HG03095 (cell line): ENCODE data around the gene MPI.
A peak's percentile ranks its signal among the peaks of the same experiment; 100 is the strongest.
"Not testable (repeated sequence)": the region's sequence is repeated elsewhere in the genome, so short reads cannot be mapped to it uniquely, and the experiment has no call there.

ENCODE experiments used
- ATAC-seq: cut with Tn5 transposase; IDR thresholded peaks from one replicate; pipeline ENCODE4 v1.9.1; 2021; ENCODE audit warnings: moderate library complexity; ENCODE audit not compliant: unreplicated experiment

MPI gene

DNA sequence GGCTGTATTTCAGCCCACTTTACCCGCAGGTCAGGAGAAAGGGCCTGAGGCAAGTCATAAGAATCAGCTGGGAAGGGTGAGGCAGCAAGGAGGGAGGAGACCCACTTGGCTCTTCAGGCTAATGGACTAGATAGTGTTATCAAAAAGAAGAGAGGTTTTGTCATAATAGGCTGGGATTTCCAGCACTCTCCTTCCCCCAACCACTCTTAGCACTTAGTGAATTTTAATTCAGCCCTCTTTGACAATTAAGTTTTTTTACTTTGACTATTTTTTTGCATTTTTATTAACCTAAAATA, 771 bp downstream of the MPI start:
- ATAC-seq: no peak

DNA sequence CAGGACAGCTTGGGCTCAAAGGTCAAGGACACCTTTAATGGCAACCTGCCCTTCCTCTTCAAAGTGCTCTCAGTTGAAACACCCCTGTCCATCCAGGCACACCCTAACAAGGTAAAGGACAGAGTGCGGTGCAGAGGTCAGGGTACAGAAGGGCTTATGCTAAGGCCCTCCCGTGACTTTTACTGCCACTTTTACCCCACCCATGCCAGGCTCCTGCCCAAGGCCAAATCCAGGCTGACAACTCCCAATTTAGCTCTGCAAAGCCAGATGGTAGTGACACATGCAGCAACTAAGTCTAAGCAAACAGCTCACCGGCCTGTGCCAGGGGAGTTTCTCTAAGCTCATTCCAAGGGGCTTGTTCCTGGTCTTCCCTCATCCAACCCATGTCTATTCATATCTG, 1.6 kb downstream of the MPI start:
- no peak for ATAC-seq

DNA sequence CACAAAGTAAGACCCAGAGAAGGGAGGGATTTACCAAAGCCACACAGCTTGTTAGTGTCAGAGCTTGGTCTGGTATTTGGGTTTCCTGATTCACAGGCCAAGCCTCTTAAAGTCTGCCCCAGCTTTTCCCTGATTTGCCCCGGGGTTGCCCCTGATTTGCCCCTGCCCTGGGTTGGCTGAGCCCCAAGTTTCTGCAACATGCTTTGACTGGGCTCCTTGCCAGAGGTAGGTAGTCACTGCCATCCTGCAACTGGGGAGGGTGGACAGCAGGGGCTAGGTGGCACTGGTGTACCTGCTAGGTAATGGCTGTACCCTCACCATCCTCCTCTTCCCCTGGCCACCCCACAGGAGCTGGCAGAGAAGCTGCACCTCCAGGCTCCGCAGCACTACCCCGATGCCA, 2.5 kb downstream of the MPI start:
- no peak for ATAC-seq

DNA sequence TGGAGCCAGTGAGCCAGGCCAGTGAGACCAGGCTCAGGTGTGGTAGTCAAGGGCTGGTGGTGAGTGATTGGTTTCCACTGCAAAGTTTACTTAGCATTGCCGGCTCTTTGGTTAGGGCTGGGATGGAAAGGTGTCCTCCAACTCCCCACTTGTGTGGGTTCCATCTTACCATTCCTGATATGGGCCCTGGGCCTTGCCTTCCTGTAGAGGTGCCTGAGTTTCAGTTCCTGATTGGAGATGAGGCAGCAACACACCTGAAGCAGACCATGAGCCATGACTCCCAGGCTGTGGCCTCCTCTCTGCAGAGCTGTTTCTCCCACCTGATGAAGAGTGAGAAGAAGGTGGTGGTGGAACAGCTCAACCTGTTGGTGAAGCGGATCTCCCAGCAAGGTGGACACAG, 3.1 kb downstream of the MPI start:
- no peak for ATAC-seq

DNA sequence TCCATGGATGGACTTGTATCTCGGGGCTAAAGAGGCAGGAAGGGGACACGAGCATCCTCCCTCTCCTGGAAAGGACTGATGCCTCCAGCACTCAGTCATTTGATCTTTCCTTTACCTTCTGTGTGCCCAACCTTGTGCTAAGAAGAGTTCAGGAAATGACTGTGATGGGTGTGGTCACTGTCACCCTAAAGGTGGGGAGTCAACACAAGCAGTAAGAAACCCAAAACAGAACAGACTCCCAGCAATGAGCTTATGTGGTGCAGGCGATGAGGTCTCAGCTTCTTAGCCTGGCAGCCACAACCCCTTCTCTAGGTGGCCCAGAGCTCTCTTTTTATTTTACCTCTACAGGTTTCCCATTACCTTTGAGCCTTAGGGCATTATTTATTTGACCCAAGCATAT, 3.8 kb downstream of the MPI start:
- ATAC-seq: no peak

DNA sequence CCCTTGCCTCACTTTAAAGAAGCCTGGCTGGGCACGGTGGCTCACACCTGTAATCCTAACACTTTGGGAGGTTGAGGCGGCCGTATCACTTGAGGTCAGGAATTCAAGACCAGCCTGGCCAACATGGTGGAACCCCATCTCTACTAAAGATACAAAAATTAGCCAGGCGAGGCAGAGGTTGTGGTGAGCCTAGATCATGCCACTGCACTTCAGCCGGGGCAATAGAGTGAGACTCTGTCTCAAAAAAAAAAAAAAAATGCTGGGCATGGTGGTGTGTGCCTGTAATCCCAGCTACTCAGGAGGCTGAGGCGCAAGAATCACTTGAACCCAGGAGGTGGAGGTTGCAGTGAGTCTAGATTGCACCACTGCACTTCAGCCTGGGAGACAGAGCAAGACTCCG, 4.5 kb downstream of the MPI start:
- not testable (repeated sequence) for ATAC-seq

DNA sequence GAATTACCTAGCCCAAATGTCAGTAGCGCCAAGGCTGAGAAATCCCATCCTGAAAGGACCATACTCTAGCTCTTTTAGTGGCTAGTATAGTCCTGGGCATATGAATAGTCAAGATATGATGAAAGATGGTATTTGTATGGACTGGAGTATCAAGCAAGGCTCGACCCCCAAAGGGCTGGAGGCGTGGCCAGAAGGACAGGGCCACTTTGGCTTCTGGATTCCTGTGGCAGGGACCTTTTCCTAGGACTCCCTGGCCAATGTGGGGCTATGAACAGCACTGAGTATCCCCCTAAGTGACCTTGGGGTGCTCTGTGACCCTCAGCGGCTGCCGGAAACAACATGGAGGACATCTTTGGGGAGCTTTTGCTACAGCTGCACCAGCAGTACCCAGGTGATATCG, 6.0 kb downstream of the MPI start:
- no peak for ATAC-seq

DNA sequence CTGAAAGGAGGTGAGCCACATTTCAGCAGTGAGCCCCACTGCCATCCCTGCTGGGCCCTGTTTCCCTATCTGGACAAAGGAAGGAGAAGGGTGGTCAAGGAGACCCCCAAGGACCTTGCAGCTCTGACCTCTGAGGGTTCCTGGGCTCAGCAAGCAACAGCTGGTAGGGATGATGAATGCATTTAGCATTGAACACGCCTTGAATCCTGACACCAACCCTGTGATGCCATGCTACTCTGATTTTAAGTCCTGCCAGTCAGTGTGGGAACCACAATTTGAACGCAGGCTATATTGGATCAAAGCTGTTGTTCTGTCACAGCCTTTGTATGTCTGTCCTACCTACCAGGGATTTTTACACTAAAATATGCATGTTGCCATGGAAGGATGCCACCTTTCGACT, 6.5 kb downstream of the MPI start:
- ATAC-seq: no peak

DNA sequence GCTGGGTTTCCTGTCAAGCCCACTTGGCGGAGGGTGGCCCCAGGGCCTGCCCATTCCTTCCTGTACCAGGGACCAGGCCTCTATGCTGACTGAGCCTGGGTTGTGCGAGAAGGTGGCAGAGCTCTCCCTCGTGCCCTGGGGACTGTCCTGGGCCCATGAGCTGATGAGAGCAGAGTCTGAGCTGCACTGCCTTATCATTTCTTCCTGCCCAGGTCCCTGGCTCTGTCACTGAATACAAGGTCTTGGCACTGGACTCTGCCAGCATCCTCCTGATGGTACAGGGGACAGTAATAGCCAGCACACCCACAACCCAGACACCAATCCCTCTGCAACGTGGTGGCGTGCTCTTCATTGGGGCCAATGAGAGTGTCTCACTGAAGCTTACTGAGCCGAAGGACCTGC, 7.5 kb downstream of the MPI start:
- ATAC-seq: no peak

DNA sequence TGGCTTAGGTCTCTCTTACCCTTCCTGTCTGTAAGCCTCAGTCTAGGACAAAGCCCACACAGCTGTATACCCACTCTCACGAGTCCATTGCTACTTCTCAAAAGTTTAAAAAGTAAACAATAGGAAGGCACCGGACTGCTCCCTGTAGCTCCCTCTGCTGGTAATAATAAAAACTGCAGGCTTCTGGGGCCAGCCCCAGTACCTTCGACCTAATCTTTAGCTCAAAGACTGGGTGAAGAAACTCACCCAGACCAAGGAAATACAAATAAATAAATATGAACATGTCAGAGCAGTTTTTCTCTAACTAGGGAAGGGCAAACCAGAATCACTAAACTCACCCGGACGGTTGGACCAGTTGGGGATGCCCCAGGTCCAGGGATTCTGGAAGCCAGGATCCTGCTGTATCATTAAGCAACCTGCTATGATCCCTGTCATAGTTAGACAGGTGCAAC, 11.8 kb downstream of the MPI start:
- no peak for ATAC-seq

DNA sequence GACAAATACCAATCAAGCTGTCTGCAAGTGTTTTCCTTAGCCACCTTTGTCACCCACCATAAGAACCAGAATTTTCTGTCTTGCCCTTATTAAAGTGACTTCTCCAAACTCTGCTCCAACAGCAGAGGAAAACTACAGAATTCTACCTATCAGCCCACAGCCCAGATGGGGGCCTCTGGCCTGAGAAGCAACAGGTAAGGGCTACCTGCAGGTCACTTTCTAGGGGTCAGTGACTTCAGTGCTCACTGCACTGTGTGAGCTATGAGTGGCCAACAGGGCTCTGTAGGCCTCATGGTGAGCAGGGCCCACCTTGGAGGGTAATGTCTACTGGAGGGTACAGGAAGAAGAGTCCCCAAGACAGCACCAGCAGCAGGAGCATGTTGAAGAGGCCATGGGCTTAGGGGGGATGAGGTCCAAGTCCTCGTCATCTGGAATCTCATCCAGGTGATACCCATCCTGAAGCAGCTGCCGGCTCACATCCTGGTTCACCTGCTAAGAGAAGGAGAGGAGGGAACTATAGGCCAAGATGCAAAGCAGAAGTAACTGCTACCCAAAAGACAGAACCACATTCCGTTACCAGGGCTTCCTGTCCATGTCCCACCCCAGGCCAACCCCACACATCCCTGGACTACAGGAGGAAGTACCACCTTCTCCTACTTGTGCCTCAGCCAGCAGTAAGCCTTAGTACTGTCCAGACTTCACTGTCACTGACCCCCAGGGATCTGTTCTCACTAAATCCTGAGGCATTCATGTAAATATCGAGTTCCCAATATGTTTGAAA, 12.6 kb downstream of the MPI start:
- no peak for ATAC-seq

DNA sequence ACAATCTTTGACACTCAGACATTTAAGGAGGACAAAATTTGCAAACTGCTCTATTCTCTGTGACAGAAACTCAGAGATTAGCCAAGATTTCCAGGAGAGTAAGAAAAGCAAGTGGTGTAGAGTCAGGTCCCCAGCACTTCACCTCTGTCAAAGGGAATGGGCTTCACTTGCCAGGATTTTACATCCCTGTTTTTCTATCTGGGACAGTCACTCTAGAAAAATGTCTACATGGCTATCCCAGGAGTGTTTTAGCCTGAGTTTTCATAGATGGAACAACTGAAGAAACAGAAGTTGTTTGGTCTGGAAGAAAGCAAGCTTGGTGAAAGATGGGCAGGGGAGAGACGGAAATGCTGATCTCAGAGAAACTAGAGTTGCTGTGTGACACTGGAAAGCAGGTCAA, 13.8 kb downstream of the MPI start:
- ATAC-seq: no peak

DNA sequence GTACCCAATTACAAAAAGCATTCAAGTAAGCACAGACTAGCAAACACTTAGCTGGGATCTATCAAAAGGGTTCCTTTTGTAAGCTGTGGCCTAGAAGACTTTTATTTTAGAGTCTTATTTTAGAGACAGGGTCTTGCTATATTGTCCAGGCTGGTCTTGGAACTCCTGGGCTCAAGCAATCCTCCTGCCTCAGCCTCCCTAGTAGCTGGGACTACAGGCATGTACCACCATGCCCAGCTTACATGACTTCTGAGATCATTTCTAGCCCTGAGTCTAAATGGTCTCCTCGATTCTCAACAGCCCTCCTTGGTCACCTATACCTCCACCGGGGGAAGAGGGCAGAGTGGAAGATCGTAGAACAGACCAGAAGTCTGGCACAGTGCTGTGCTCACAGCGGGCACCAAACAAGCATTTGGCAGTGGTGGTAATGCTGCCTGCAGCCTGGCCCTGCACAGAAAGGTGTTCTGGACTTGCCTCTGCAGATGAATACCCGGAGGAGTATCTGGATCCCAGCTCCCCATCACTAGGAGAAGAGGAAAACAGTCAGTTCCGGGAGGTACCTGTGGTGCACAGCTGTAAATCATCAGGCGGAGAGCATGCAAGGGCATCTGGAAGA, 14.5 kb downstream of the MPI start:
- ATAC-seq: no peak

DNA sequence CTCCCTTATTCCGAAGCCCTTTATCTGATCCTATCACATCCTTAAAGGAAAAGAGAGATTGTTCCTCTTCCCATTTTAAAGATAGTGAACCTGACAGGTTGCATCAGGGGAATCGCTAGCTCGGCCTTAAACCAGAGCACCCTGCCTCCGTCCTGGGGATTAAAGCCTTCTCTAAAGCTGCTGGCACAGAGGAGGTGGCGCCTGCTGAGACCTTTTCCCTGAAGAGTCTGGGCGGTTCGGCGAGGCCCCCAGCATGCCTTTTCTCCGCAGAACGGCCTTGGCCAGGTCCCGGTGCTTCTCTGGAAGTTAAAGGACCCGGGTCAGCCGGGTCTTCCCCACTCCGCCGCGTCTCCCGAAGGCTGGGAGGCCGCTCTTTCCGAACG, 16.2 kb downstream of the MPI start:
- peak; percentile 11 for ATAC-seq

DNA sequence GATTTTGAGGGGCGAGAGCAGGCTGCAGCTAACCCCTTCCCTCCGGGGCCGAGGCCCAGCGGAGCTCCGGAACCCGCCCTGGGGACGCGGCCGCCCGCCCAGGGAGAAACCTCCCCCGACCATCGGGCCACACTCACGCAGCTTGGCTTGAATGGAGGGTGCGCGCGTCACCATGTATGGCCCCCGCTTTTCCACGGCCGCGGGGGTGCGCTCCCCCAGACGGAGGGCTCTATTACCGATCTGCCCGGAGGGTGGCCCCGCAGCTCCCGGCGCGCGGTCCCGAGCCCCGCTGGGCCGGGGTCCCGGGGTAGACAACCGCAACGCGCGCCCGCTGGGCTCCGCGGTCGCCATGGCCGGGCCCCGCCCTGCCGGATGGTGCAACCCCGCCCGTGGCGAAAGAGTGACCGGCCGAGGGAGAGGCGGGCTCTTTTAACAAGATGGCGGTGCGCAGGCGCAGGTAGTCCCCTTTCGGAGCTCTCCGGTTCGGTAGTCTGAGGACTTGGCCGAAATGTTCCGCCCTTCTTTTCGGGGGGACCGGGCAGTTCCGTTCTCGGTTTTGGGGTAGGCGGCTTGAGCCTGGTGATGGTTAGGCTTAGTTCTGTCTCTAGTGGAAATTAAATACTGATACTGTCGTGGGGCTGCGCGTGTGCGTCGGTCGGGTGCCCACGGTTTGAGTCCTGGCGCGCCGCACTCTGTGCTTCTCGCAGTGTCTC, 16.8 kb downstream of the MPI start, which contains the start of gene FAM219B:
TSS of gene FAM219B (minus strand) at position 402 of the 713 bp plus-strand sequence. CDS start at position 351, 51 bp downstream.
- ATAC-seq: peak; percentile 78

DNA sequence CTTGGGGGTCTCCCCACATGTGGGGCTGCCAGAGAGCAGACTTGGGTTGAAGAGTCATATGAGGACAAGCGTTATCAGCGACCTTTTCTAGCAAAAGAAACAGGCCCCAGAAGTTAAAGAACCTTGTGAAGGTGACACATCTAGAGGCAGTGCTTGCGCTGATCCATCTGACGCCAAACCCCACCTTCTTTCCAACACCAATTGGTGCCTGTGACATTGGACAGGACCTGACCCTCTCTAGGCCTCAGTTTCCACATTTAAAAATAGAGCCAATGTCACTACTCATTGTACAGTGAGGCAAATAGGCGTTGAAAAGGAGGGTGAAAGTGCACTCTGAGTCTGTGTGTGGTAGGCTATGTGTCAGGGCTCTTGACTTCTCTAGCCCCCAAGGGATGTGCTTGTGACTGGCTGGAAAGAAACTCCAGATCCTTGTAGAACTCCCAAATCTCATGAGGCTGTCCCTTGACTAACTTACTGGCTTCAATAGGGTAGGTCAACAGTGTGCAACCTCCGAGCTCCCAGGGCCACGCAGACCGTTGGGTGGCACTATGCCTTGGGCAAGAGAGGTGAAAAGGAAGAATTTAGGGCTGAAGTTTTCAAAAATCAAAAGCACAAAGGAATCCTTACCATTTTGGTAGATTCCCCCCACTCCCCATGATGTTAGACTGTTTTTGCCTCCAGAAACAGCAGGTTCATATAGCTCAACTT, 17.5 kb downstream of the MPI start:
- ATAC-seq: no peak

DNA sequence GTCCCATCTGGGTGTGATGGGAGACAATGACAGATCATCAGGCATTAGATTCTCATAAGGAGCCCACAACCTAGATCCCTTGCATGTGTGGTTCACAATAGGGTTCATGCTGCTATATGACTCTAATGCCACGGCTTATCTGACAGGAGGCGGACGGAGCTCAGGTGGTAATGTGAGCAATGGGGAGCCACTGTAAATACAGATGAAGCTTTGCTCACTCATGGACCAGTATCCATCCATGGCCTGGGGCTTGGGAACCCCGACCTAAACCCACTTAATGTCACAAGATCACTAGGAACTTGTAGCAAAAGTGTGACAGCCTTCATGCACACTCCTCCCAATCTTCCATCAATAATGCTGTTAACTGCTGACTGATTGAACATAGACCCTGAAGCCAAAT, 18.8 kb downstream of the MPI start:
- ATAC-seq: no peak

DNA sequence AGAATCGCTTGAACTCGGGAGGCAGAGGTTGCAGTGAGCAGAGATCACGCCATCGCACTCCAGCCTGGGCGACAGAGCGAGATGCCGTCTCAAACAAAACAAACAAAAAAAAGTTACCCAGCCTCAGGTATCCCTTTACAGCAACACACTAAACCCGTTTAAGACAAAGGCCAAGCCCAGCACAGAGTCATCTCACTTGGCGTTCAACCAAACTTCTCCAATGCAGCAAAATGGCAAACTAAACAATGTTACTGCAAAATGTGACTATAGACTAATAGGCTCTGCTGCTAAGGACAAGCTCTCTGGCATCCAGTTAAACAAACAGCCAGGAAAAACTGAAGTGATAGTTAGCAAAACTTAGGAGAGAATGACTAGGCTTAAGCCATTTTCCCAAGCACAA, 23.2 kb downstream of the MPI start:
- no peak for ATAC-seq

DNA sequence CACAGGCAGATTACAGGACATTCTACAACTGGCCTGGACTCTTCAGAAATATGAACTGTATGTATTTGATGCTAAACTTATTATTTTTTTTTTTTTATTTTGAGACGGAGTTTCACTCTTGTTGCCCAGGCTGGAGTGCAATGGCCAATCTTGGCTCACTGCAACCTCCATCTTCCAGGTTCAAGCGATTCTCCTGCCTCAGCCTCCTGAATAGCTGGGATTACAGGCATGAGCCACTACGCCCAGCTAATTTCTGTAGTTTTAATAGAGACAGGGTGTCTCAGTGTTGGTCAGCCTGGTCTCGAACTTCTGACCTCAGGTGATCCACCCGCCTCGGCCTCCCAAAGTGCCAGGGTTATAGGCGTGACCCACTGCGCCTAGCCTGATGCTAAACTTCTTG, 24.0 kb downstream of the MPI start:
- ATAC-seq: not testable (repeated sequence)

DNA sequence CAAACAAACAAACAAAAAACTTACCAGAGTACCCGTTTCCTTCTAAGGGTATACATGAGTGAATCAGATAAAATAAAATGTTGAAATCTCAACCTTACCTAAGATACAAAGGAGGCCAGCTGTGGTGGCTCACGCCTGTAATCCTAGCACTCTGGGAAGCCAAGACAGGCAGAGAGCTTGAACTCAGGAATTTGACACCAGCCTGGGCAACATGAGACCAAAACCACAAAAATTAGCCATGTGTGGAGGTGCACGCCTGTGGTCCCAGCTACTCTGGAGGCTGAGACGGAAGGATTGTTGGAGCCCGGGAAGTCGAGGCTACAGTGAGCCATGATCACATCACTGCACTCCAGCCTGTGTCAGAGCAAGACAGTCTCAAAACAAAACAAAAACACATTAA, 27.8 kb downstream of the MPI start:
- ATAC-seq: no peak

DNA sequence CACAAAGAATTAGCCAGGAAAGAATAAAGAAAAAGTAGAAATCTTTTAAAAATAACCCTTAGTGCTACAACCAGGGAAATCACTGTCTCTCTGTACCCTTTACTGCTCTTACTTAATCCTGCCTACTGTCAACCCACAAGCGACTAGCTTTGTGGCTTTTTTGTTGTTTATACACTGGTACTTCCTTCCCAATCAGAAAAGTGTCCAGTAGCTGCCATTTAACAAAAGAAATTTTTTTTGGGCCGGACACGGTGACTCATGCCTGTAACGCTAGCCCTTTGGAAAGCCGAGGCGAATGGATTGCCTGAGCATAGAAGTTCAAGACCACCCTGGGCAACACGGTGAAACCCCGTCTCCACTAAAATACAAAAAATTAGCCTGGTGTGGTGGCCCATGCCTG, 30.6 kb downstream of the MPI start:
- ATAC-seq: no peak

DNA sequence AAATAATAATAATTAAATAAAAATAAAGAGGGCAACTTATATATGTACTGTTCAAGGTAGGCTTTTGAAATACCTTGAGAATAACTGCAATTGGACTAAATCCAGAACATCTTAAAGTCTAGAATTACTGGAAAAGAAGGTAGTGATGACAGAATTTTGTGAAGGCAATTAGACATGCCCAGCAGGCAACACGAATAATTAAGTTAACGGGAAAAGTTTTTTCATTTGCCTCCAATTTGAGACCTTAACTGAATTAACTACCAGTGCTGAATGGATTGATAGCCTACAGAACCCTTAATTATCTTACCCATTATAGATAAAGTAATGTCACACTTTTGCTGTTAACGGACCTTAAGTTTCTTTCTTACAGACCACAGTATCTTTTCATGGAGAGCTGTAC, 34.7 kb downstream of the MPI start:
- ATAC-seq: no peak
